PFSK-1 (cell line): Measurements from ENCODE around the gene SHLD1.

Experiments
- FOXP2 ChIP-seq: optimal IDR thresholded peaks from 2 replicates; pipeline ENCODE3; 2011; ENCODE audit warnings: borderline replicate concordance, control low read depth, inconsistent platforms; ENCODE audit not compliant: insufficient read depth; ENCODE audit errors: extremely low read length, extremely low read depth
- POLR2AphosphoS5 ChIP-seq: IDR thresholded peaks from 2 replicates; pipeline ENCODE4 v1.6.1; 2012; ENCODE audit warnings: low read depth, mild to moderate bottlenecking, control low read depth, low read length, moderate library complexity
- REST ChIP-seq, 2 experiments: IDR thresholded peaks; 2 replicates each; pipeline versions ENCODE4 v1.6.1 to v1.8.0; 2011 to 2012; ENCODE audit warnings: low read depth in 2 of 2, low read length in 2 of 2, control low read depth in 1 of 2, inconsistent platforms in 1 of 2, mild to moderate bottlenecking in 1 of 2, moderate library complexity in 1 of 2; ENCODE audit not compliant: insufficient read depth in 1 of 2
- SIN3A ChIP-seq: IDR thresholded peaks from 2 replicates; pipeline ENCODE4 v1.6.1; 2012; ENCODE audit warnings: mild to moderate bottlenecking, low read length, moderate library complexity, borderline replicate concordance; ENCODE audit not compliant: insufficient read depth
- TAF1 ChIP-seq: IDR thresholded peaks from 2 replicates; pipeline ENCODE4 v1.6.1; 2012; ENCODE audit warnings: low read length, control low read depth, borderline replicate concordance; ENCODE audit not compliant: insufficient read depth

DNA sequence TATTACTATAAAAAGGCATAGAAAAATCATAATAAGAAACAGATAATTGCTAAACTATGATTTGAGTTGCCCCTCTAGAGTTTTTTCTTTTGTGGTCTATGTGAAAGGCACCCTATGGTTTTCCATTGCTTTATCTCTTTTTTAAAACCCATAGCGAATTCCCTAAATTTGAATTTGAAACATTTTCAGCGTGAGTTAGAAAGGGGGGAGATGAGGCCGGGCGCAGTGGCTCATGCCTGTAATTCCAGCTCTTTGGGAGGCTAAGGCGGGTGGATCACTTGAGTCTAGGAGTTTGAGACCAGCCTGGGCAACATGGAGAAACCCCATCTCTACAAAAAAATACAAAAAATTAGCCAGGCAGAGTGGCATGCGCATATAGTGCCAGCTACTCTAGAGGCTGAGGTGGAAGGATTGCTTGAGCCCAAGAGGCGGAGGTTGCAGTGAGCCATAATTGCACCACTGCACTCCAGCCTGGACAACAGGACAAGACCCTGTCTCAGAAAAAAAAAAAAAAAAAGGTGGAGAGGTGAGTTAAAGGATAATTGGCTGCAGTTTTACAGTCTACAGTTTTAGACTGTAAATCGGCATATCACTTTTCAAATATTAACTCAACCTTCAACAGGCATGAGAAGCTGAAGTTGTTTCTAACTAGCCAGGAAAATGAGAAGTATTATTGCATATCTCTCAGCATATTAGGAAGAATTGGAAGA is 46.3 kb downstream of the SHLD1 start:
- TF ChIP-seq TAF1: no peak
- TF ChIP-seq POLR2AphosphoS5: no peak
- no peak for TF ChIP-seq REST (IDR thresholded peaks at IDR 0.05; ENCODE audit: insufficient read depth in 1 of 2, low read depth in 2 of 2, low read length in 2 of 2)
- no peak for TF ChIP-seq SIN3A
- TF ChIP-seq FOXP2: no peak
